ENCODE measurements around the gene SH3BGR.

DNA sequence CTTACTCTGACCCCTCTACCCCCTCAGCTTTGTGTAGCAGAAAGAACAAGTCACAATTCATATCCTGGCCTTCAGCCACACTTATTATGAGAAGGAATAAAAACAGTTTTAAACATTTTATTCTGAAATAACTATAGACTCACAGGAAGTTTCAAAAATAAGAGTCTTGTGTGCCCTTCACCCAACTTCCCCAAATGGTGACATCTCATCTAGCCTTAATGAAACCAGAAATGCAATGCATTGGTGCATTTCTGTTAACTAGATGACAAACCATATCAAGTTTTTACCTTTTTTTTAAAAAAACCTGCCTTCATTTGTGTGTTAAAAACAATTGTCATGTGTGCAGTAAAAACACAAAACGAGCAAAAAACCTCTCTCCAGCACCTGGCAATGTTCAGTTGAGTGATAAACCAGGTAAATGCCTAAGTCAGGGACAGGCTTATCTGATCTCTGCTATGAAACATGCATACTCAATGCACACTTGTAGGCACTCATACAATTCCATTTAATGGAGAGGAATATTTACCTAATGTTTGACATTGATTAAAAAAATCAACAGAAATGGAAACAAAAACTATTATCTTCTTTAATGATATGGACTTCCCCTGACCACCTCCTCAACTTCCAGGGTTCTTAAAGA lies 51.5 kb downstream of the SH3BGR start:
- TF ChIP-seq CTCF (conservative IDR thresholded peaks at IDR 0.05 in 1 of 2, IDR thresholded peaks at IDR 0.05 in 1 of 2; ENCODE audit: low read depth in 1 of 2, low read length in 2 of 2) (no peak), EZH2 (IDR thresholded peaks at IDR 0.05; ENCODE audit: low read length, missing control alignments) (no peak)

Measured in fibroblast of lung (primary cell).